GM23338 (cell line): Measurements from ENCODE around the gene ESPL1. TPM values are rescaled to one million over a fixed set of nuclear protein-coding genes. Genes with fewer than 3 reads are reported as not detected.

ENCODE experiments used
- ATAC-seq: fragments of 200-7000 bp; cut with Tn5 transposase; 3 replicates; pipeline ENCODE4 v1.9.1; 2020
- DNase-seq: peaks from one replicate; pipeline ENCODE4 v3.0.0-alpha.2; 2015; ENCODE audit warnings: low spot score
- H2AFZ ChIP-seq: fragments of 200-600 bp; sonication (generic); 2 replicates; pipeline ENCODE4 v1.8.0; 2016; ENCODE audit warnings: antibody characterized with exemption, mild to moderate bottlenecking, moderate library complexity
- H3F3A ChIP-seq: fragments of 200-600 bp; sonication (generic); replicated peaks from 2 replicates; pipeline ENCODE4 v1.8.0; 2017; ENCODE audit warnings: antibody characterized with exemption, mixed run types, low read depth
- H3K27ac ChIP-seq: fragments of 200-600 bp; sonication (generic); 2 replicates; pipeline ENCODE4 v1.6.1; 2016; ENCODE audit warnings: low read depth
- H3K27me3 ChIP-seq: fragments of 200-600 bp; sonication (generic); 2 replicates; pipeline ENCODE4 v1.8.0; 2016; ENCODE audit warnings: mild to moderate bottlenecking, mixed run types, moderate library complexity; ENCODE audit not compliant: insufficient read depth
- H3K36me3 ChIP-seq: fragments of 200-600 bp; sonication (generic); 2 replicates; pipeline ENCODE4 v1.8.0; 2016; ENCODE audit warnings: mild to moderate bottlenecking; ENCODE audit not compliant: insufficient read depth
- H3K4me1 ChIP-seq: fragments of 200-600 bp; sonication (generic); 2 replicates; pipeline ENCODE4 v1.8.0; 2016; ENCODE audit warnings: mild to moderate bottlenecking, moderate library complexity; ENCODE audit not compliant: insufficient read depth
- H3K4me2 ChIP-seq: fragments of 200-600 bp; sonication (generic); 2 replicates; pipeline ENCODE4 v1.7.1; 2017; ENCODE audit warnings: mixed run types
- H3K4me3 ChIP-seq: fragments of 200-600 bp; sonication (generic); 2 replicates; pipeline ENCODE4 v1.6.1; 2016; ENCODE audit warnings: mixed run types
- H3K79me2 ChIP-seq: fragments of 200-600 bp; sonication (generic); replicated peaks from 2 replicates; pipeline ENCODE4 v1.8.0; 2017; ENCODE audit warnings: mild to moderate bottlenecking; ENCODE audit not compliant: insufficient read depth
- H3K9me2 ChIP-seq: fragments of 200-600 bp; sonication (generic); 2 replicates; pipeline ENCODE4 v1.8.0; 2017; ENCODE audit not compliant: insufficient read depth
- H4K20me1 ChIP-seq: fragments of 200-600 bp; sonication (generic); replicated peaks from 2 replicates; pipeline ENCODE4 v1.8.0; 2017; ENCODE audit warnings: mild to moderate bottlenecking; ENCODE audit not compliant: insufficient read depth
- H3K27ac Mint-ChIP-seq: 2 replicates; pipeline ENCODE4 v1.8.0; 2020; ENCODE audit warnings: inconsistent platforms, mild to moderate bottlenecking, moderate library complexity, mixed read lengths
- H3K27me3 Mint-ChIP-seq: 3 replicates; pipeline ENCODE4 v1.8.0; 2022; ENCODE audit warnings: low read depth, mild to moderate bottlenecking, moderate library complexity, mixed read lengths, inconsistent platforms; ENCODE audit not compliant: insufficient read depth, poor library complexity
- H3K36me3 Mint-ChIP-seq: 3 replicates; pipeline ENCODE4 v1.8.0; 2021; ENCODE audit warnings: low read depth, mild to moderate bottlenecking, inconsistent platforms, moderate library complexity, mixed read lengths
- H3K4me1 Mint-ChIP-seq: 3 replicates; pipeline ENCODE4 v1.8.0; 2020; ENCODE audit warnings: mild to moderate bottlenecking, inconsistent platforms, mixed read lengths
- H3K4me3 Mint-ChIP-seq: 3 replicates; pipeline ENCODE4 v1.8.0; 2021; ENCODE audit warnings: moderate library complexity, mild to moderate bottlenecking, inconsistent platforms, mixed read lengths
- H3K9me3 Mint-ChIP-seq: 3 replicates; pipeline ENCODE4 v1.8.0; 2020; ENCODE audit warnings: moderate library complexity, mild to moderate bottlenecking, inconsistent platforms, mixed read lengths
- CREB1 ChIP-seq: fragments of 250-450 bp; sonication (Bioruptor Pico); IDR thresholded peaks from 2 replicates; pipeline ENCODE4 v1.5.0; 2020; ENCODE audit warnings: low read depth, mild to moderate bottlenecking, moderate library complexity
- EZH2phosphoT487 ChIP-seq: fragments of 200-600 bp; sonication (generic); IDR thresholded peaks from one replicate; pipeline ENCODE4 v1.8.1; 2018; ENCODE audit warnings: antibody characterized with exemption; ENCODE audit not compliant: unreplicated experiment
- ZNF331 ChIP-seq: fragments of 250-450 bp; sonication (Bioruptor Pico); IDR thresholded peaks from 2 replicates; pipeline ENCODE4 v1.5.0; 2020; ENCODE audit warnings: low read depth, mild to moderate bottlenecking, moderate library complexity
- polyA plus RNA-seq: library from polyadenylated mRNA; unstranded; fragments of >200 nt; fragmentation: Nextera tagmentation; extraction: Ambion mirVana; gene quantifications from 2 replicates; pipeline ENCODE4 v1.2.1, GENCODE V29; 2016
- total RNA-seq: library from RNA; depleted of rRNA; stranded (reverse); fragments of >200 nt; shearing (Covaris generic); gene quantifications from 2 replicates; pipeline ENCODE4 v1.2.3, GENCODE V29; 2014
- TF ChIP-seq, protein P1 (sequence below): IDR thresholded peaks from one replicate; pipeline ENCODE4 v1.6.1; 2018; ENCODE audit warnings: antibody characterized with exemption; ENCODE audit not compliant: unreplicated experiment
- TF ChIP-seq, protein P2 (sequence below): fragments of 250-450 bp; sonication (Bioruptor Pico); IDR thresholded peaks from 2 replicates; pipeline ENCODE4 v1.5.0; 2020; ENCODE audit warnings: mild to moderate bottlenecking, moderate library complexity
- TF ChIP-seq, protein P3 (sequence below): IDR thresholded peaks from 2 replicates; pipeline ENCODE4 v1.6.1; 2016; ENCODE audit warnings: antibody characterized with exemption

Gene ESPL1
- total and polyA plus RNA-seq, 2 experiments from 2014 or later: 13.2 to 56.5 TPM

DNA sequence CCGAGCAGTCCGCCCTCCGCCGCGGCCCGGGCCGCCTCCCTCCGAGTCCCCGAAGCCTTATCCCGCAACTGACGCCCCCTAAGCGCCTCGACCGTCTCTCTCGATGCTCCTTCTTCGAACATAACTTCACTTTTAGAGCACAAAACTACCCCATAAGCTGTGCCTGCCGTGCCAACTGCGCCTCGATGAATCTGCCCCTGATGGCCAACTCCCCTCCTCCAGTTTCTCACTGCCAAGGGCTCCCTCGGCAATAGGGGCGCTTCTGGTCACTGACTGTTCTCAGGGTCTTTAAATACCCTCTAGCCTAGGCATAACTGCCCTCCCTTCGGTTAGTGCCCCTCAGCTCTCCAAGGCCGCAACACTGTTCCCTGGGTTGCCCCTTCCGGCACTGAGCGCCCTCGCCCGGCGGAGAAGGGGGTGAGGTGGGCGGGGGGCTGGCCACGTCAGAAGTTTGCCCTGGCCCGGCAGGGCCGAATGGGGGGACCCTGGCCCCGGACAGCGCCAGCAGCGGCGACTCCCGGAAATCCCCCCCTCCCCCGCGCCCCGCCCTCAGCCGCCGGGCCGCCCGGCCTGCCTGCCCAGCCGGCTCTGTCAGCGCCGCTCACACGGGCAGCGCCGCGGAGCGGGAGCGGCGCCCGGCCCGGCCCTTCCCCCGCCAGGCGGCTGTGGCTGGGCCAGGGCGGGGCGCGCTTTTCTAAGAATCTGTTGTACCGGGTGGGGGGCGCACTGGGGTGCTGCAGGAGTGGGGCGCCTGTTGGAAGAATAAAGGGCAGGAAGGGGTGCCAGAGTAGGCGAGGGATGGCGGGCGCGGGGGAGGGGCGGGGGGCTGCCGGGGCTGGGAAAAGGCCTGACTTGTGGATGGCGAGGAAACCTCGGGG lies 46.7 kb upstream of the ESPL1 start (continued):
- TF ChIP-seq ZNF331 (no peak), EZH2phosphoT487 (no peak)
- TF ChIP-seq, protein P1, sequence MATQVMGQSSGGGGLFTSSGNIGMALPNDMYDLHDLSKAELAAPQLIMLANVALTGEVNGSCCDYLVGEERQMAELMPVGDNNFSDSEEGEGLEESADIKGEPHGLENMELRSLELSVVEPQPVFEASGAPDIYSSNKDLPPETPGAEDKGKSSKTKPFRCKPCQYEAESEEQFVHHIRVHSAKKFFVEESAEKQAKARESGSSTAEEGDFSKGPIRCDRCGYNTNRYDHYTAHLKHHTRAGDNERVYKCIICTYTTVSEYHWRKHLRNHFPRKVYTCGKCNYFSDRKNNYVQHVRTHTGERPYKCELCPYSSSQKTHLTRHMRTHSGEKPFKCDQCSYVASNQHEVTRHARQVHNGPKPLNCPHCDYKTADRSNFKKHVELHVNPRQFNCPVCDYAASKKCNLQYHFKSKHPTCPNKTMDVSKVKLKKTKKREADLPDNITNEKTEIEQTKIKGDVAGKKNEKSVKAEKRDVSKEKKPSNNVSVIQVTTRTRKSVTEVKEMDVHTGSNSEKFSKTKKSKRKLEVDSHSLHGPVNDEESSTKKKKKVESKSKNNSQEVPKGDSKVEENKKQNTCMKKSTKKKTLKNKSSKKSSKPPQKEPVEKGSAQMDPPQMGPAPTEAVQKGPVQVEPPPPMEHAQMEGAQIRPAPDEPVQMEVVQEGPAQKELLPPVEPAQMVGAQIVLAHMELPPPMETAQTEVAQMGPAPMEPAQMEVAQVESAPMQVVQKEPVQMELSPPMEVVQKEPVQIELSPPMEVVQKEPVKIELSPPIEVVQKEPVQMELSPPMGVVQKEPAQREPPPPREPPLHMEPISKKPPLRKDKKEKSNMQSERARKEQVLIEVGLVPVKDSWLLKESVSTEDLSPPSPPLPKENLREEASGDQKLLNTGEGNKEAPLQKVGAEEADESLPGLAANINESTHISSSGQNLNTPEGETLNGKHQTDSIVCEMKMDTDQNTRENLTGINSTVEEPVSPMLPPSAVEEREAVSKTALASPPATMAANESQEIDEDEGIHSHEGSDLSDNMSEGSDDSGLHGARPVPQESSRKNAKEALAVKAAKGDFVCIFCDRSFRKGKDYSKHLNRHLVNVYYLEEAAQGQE: no peak

DNA sequence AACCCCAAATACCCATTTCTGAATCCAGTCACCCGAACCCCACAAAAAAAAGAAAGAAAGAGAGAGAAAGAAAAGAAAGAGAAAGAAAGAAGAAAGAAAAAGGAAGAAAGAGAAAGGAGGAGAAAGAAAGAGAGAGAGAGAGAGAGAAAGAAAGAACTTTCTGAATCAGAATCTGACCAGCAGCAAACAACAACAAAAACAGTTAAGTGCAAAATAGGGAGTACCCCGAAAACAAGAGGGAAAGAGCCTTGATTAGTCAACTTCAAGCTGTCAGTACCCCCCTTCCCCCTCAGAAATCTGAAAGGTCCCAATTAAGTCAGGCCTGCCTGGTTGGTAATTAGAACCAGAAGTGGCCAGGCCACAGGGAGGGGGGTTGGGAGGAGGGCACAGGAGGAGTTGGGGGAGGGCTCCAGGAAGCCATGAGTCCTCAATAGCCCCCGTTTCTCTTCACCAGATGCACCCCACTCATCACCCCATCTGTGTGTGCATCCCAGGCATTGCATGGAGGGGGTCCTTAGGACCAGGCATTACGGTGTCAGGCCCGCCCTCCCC lies 45.9 kb upstream of the ESPL1 start:
- no peak for TF ChIP-seq CREB1 (CRISPR knock-in tag)
- TF ChIP-seq, protein P1: no peak
- TF ChIP-seq, protein P2, sequence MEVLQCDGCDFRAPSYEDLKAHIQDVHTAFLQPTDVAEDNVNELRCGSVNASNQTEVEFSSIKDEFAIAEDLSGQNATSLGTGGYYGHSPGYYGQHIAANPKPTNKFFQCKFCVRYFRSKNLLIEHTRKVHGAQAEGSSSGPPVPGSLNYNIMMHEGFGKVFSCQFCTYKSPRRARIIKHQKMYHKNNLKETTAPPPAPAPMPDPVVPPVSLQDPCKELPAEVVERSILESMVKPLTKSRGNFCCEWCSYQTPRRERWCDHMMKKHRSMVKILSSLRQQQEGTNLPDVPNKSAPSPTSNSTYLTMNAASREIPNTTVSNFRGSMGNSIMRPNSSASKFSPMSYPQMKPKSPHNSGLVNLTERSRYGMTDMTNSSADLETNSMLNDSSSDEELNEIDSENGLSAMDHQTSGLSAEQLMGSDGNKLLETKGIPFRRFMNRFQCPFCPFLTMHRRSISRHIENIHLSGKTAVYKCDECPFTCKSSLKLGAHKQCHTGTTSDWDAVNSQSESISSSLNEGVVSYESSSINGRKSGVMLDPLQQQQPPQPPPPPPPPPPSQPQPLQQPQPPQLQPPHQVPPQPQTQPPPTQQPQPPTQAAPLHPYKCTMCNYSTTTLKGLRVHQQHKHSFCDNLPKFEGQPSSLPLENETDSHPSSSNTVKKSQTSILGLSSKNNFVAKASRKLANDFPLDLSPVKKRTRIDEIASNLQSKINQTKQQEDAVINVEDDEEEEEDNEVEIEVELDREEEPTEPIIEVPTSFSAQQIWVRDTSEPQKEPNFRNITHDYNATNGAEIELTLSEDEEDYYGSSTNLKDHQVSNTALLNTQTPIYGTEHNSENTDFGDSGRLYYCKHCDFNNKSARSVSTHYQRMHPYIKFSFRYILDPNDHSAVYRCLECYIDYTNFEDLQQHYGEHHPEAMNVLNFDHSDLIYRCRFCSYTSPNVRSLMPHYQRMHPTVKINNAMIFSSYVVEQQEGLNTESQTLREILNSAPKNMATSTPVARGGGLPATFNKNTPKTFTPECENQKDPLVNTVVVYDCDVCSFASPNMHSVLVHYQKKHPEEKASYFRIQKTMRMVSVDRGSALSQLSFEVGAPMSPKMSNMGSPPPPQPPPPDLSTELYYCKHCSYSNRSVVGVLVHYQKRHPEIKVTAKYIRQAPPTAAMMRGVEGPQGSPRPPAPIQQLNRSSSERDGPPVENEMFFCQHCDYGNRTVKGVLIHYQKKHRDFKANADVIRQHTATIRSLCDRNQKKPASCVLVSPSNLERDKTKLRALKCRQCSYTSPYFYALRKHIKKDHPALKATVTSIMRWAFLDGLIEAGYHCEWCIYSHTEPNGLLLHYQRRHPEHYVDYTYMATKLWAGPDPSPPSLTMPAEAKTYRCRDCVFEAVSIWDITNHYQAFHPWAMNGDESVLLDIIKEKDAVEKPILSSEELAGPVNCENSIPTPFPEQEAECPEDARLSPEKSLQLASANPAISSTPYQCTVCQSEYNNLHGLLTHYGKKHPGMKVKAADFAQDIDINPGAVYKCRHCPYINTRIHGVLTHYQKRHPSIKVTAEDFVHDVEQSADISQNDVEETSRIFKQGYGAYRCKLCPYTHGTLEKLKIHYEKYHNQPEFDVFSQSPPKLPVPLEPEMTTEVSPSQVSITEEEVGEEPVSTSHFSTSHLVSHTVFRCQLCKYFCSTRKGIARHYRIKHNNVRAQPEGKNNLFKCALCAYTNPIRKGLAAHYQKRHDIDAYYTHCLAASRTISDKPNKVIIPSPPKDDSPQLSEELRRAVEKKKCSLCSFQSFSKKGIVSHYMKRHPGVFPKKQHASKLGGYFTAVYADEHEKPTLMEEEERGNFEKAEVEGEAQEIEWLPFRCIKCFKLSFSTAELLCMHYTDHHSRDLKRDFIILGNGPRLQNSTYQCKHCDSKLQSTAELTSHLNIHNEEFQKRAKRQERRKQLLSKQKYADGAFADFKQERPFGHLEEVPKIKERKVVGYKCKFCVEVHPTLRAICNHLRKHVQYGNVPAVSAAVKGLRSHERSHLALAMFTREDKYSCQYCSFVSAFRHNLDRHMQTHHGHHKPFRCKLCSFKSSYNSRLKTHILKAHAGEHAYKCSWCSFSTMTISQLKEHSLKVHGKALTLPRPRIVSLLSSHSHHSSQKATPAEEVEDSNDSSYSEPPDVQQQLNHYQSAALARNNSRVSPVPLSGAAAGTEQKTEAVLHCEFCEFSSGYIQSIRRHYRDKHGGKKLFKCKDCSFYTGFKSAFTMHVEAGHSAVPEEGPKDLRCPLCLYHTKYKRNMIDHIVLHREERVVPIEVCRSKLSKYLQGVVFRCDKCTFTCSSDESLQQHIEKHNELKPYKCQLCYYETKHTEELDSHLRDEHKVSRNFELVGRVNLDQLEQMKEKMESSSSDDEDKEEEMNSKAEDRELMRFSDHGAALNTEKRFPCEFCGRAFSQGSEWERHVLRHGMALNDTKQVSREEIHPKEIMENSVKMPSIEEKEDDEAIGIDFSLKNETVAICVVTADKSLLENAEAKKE (CRISPR knock-in tag): no peak
- TF ChIP-seq, protein P3, sequence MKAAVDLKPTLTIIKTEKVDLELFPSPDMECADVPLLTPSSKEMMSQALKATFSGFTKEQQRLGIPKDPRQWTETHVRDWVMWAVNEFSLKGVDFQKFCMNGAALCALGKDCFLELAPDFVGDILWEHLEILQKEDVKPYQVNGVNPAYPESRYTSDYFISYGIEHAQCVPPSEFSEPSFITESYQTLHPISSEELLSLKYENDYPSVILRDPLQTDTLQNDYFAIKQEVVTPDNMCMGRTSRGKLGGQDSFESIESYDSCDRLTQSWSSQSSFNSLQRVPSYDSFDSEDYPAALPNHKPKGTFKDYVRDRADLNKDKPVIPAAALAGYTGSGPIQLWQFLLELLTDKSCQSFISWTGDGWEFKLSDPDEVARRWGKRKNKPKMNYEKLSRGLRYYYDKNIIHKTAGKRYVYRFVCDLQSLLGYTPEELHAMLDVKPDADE: no peak
- peaks cover 4% of the 10 kb centered on the region; the same call in 1 of the 3 replicates for H3K9me3 Mint-ChIP-seq
- Histone ChIP-seq H3K36me3 (no peaks in the 10 kb centered on the region; the same call in 1 of the 2 replicates), H3K27ac (peak overlapping the region; percentile 75; the same call in 1 of the 2 replicates), H3K4me2 (peak overlapping the region; percentile 91), H3K79me2 (peaks cover 19% of the 10 kb centered on the region), H3K9me2 (no peaks in the 10 kb centered on the region), H3K4me3 (peak overlapping the region; percentile 95), H3K4me1 (peaks cover 56% of the 10 kb centered on the region), H2AFZ (no peak overlapping the region), H4K20me1 (no peaks in the 10 kb centered on the region), H3F3A (peaks cover 36% of the 10 kb centered on the region), H3K27me3 (peaks cover 15% of the 10 kb centered on the region)
- H3K27ac Mint-ChIP-seq: peak overlapping the region; percentile 35; the same call in 1 of the 2 replicates
- peak overlapping the region; percentile 67 for H3K4me3 Mint-ChIP-seq
- ATAC-seq (no peak), DNase-seq (peak; percentile 32)
- H3K27me3 Mint-ChIP-seq: peaks cover 35% of the 10 kb centered on the region
- H3K4me1 Mint-ChIP-seq: peaks cover 68% of the 10 kb centered on the region
- H3K36me3 Mint-ChIP-seq: peaks cover 5% of the 10 kb centered on the region
